ENCODE results near the gene EP300.

The EP300 gene

DNA sequence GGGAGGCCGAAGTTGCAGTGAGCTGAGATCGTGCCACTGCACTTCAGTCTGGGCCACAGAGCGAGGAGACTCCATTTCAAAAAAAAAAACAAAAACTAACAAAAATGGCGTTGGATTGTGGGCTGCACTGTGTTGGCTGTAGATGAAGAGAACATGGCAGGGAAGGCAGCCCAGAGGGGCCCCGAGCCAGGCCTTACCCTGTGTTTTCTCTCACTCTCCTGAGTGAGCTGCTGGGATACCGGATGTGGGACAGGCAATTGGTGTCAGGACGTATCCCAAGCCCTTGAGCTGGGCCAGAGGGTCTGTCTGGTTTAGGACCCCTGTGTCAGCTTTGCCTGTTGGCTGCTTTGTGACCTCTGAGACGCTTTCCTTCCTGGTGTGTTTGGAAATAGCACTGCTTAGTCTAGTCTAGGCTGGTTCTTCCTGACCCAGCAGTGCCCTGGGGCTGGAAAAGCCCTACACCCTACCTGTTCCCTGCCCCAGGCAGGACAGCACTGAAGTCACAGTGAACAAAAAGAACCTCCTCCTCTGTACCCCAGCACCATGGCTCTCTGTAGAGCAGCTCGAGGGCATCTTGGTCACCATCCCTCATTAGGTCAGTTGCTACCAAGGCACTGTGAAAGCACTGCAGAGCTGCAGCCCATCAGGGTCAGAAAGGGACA lies 130.6 kb downstream of the EP300 start:
- no peak overlapping the region for H3K4me3 ChIP-seq (ENCODE audit: control insufficient read depth, low read depth, low read length)
- TF ChIP-seq, protein P1, sequence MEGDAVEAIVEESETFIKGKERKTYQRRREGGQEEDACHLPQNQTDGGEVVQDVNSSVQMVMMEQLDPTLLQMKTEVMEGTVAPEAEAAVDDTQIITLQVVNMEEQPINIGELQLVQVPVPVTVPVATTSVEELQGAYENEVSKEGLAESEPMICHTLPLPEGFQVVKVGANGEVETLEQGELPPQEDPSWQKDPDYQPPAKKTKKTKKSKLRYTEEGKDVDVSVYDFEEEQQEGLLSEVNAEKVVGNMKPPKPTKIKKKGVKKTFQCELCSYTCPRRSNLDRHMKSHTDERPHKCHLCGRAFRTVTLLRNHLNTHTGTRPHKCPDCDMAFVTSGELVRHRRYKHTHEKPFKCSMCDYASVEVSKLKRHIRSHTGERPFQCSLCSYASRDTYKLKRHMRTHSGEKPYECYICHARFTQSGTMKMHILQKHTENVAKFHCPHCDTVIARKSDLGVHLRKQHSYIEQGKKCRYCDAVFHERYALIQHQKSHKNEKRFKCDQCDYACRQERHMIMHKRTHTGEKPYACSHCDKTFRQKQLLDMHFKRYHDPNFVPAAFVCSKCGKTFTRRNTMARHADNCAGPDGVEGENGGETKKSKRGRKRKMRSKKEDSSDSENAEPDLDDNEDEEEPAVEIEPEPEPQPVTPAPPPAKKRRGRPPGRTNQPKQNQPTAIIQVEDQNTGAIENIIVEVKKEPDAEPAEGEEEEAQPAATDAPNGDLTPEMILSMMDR (conservative IDR thresholded peaks at IDR 0.05; ENCODE audit: control insufficient read depth, insufficient read depth, low read depth, low read length) = no peak
- DNase-seq (ENCODE audit: low read depth) = no peak

DNA sequence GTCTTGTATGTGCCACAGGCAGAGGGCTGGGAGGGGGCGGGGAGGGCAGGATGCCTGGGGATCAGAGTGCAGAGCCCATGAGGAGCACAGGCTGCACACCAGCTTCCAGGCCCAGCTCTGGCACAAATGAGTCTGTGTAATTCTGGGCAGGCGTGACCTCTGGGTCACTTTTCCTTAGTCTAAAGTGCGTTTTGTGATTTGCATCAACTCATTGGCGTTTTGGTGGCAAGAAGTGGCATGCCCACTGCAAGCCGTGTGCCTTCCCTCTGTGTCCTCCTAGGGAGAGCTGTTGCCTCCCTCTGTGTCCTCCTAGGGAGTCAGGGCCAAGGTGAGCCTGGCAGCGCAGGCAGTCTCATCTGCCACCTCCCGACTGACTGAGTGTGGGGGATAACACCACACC lies 131.1 kb downstream of the EP300 start:
- TF ChIP-seq, protein P1 (conservative IDR thresholded peaks at IDR 0.05; ENCODE audit: control insufficient read depth, insufficient read depth, low read depth, low read length) = no peak
- no peak for DNase-seq (ENCODE audit: low read depth)
- H3K4me3 ChIP-seq (ENCODE audit: control insufficient read depth, low read depth, low read length) = no peak overlapping the region

DNA sequence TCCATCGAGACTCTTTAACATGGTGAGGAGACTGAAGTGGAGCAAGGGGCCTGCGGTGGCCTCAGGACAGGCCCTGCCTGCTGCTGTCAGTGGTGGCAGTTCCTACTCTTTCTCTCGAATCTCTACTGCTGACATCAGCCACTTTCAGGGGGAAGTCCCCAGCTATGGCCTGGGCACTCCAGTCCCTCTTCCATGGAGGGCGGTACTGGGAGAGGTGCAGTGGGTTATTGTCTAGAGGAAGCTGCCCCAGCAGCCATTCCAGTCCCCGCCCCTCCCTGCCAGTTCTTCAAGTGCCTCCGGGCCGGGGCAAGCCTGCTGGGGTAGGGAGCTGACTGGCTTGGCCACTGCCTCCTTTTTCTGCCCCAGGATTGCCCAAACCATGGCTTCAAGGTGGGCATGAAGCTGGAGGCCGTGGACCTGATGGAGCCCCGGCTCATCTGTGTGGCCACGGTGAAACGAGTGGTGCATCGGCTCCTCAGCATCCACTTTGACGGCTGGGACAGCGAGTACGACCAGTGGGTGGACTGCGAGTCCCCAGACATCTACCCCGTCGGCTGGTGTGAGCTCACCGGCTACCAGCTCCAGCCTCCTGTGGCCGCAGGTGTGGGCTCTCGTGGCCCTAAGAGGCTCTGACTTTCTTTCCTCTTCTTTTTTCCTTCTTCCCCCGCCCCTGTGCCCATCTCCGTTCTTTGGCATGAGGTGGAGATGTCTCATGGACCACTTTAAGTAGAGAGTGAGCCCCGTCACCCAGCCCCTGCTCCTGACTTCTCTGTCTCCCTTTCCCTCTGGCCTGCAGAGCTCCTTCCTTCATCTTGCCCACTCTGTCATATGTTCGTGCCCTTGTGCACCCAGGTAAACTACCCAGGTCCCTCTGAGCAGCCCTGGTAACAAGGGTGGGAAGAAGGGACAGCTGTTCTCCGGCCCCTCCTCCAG lies 134.6 kb downstream of the EP300 start:
- TF ChIP-seq, protein P1 (conservative IDR thresholded peaks at IDR 0.05; ENCODE audit: control insufficient read depth, insufficient read depth, low read depth, low read length) = no peak
- no peak for DNase-seq (ENCODE audit: low read depth)
- no peak overlapping the region for H3K4me3 ChIP-seq (ENCODE audit: control insufficient read depth, low read depth, low read length)

DNA sequence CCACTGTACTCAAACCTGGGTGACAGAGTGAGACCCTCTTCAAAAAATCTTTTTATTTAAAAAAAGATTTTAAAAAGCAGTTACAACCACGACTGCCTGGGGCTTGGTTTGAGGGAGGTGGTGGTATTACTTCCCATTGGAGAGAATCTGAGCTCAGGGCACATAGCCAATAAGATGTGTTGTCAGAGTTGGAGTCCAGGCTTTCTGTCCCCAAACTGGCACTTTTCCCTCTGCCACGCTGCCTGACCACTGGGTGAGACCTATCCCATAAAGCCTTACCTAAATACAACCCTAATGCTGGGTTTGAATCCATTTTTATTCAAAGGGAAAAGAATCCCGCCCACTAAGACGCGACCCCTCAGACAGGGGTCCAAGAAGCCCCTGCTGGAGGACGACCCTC lies 136.8 kb downstream of the EP300 start:
- no peak overlapping the region for H3K4me3 ChIP-seq (ENCODE audit: control insufficient read depth, low read depth, low read length)
- no peak for DNase-seq (ENCODE audit: low read depth)
- TF ChIP-seq, protein P1 (conservative IDR thresholded peaks at IDR 0.05; ENCODE audit: control insufficient read depth, insufficient read depth, low read depth, low read length) = no peak

All from fibroblast of mammary gland (primary cell).